Spleen (tissue), 11 donors: Measurements from ENCODE around the gene PROSER3. TPM values are rescaled to one million over a fixed set of nuclear protein-coding genes. Genes with fewer than 3 reads are reported as not detected.

Source experiments
- DNase-seq: peaks from one replicate; pipeline ENCODE4 v3.0.0-alpha.2; 2020
- H3K27ac ChIP-seq, 8 donors: fragments of 200-600 bp; sonication (generic) in 7 of 8; 1 replicate in 4 of 8; 2 replicates in 4 of 8; pipeline versions ENCODE4 v1.5.0 to v1.8.0; 2016 to 2021; ENCODE audit warnings: inconsistent platforms in 4 of 8, mild to moderate bottlenecking in 4 of 8, moderate library complexity in 1 of 8
- H3K27me3 ChIP-seq, 7 donors: fragments of 200-600 bp; sonication (generic) in 6 of 7; replicated peaks in 1 of 7; 1 replicate in 4 of 7; 2 replicates in 3 of 7; pipeline versions ENCODE4 v1.5.0 to v1.8.0; 2016 to 2021; ENCODE audit warnings: inconsistent platforms in 3 of 7, mild to moderate bottlenecking in 1 of 7
- H3K36me3 ChIP-seq, 6 donors: fragments of 200-600 bp; sonication (generic) in 5 of 6; 1 replicate in 4 of 6; 2 replicates in 2 of 6; pipeline versions ENCODE4 v1.5.0 to v1.8.0; 2016 to 2021; ENCODE audit warnings: inconsistent platforms in 2 of 6
- H3K4me1 ChIP-seq, 6 donors: fragments of 200-600 bp; sonication (generic) in 5 of 6; 1 replicate in 3 of 6; 2 replicates in 3 of 6; pipeline versions ENCODE4 v1.5.0 to v1.8.0; 2016 to 2021; ENCODE audit warnings: inconsistent platforms in 3 of 6
- H3K4me3 ChIP-seq, 8 donors: fragments of 200-600 bp; sonication (generic) in 7 of 8; 1 replicate in 4 of 8; 2 replicates in 4 of 8; pipeline versions ENCODE4 v1.5.0 to v1.8.0; 2016 to 2021; ENCODE audit warnings: inconsistent platforms in 4 of 8, mild to moderate bottlenecking in 4 of 8, moderate library complexity in 2 of 8
- H3K9me3 ChIP-seq, 8 donors: fragments of 200-600 bp; sonication (generic) in 7 of 8; 1 replicate in 4 of 8; 2 replicates in 4 of 8; pipeline versions ENCODE4 v1.5.0 to v1.8.0; 2016 to 2021; ENCODE audit warnings: inconsistent platforms in 4 of 8
- CTCF ChIP-seq, 11 experiments: fragments of 200-600 bp in 7 of 11; fragments of 450-650 bp in 4 of 11; sonication (generic) in 4 of 11; IDR thresholded peaks in 8 of 11; conservative IDR thresholded peaks in 3 of 11; 1 replicate in 7 of 11; 2 replicates in 4 of 11; pipeline versions ENCODE4 v1.4.0 to v1.8.0; 2016 to 2021; ENCODE audit warnings: antibody characterized with exemption in 11 of 11, inconsistent platforms in 4 of 11, mild to moderate bottlenecking in 1 of 11
- POLR2A ChIP-seq, 3 donors: fragments of 450-650 bp; IDR thresholded peaks; one replicate each; pipeline ENCODE4 v1.5.1; 2017; ENCODE audit warnings: antibody characterized with exemption in 3 of 3, mild to moderate bottlenecking in 1 of 3
- POLR2AphosphoS5 ChIP-seq, 3 donors: sonication (generic); formaldehyde crosslinking; IDR thresholded peaks; one replicate each; pipeline ENCODE4 v1.5.1; 2017; ENCODE audit warnings: antibody characterized with exemption in 3 of 3
- WGBS, 5 donors: extraction: QIAGEN DNeasy Blood & Tissue Kit in 3 of 5; methylation state at CpG; one replicate each; pipeline versions ENCODE4 v1.1.5 to v1.1.7; 2013 to 2018; 5-methylcytosine and 5-hydroxymethylcytosine counted together
- intact Hi-C: fragments of 100-400 bp; cut with DNase I; formaldehyde crosslinking; loops from one replicate; pipeline ENCODE4 v1.15.0; 2023; ENCODE audit warnings: low total_unique reads
- polyA plus RNA-seq, 3 donors: library from polyadenylated mRNA; stranded (reverse); fragments of 200-250 nt; gene quantifications; one replicate each; pipeline ENCODE4 v1.2.1, GENCODE V29; 2013
- total RNA-seq, 7 donors: library from RNA; depleted of rRNA in 3 of 7; stranded (reverse); fragments of >200 nt in 3 of 7; fragmentation: NEBNext Ultra II Directional in 4 of 7; extraction: Animal tissue kit (Norgen Biotek cat#: 25700) in 4 of 7; gene quantifications; one replicate each; pipeline versions ENCODE4 v1.1.0 to v1.2.1, GENCODE V29; 2016 to 2021
- donor health status: healthy with polysubstance abuse.
- donor health status: DM: no; HTN: no; CAD: no; lungs with moderate emphysema.
- donor health status: DM: no; HTN: no; CAD: no.
- donor health status: Bipolar disorder and iron deficiency.
- donor health status: healthy.
- donor health status: DM: no; HTN: no; CAD: no.
- donor health status: DM: yes; HTN: yes; CAD: no.

Gene PROSER3
- total and polyA plus RNA-seq, 10 donors, result 2.0 to 25.2 (median 14.8) TPM

DNA sequence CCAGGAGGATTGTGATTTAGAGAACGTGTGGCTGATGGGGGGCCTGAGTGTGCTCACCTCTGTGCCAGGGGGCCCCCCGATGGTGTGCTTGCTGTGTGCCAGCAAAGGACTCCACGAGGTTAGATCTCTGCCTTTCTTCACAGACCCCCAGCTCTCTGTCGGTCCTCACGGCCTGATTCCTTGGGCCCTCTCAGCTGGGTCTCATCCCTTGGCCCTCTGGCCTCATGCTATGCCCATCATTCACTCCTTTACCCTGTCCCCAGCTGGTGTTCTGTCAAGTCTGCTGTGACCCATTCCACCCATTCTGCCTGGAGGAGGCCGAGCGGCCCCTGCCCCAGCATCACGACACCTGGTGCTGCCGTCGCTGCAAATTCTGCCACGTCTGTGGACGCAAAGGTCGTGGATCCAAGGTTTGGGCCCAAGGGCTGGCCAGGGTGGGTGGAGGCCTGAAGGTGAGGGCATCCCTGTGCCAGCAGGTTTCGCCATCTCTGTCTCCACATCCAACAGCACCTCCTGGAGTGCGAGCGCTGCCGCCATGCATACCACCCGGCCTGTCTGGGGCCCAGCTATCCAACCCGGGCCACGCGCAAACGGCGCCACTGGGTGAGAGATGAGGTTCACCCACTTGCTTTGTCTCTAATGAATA is 32.6 kb upstream of the PROSER3 start:
- Histone ChIP-seq H3K9me3 (no peaks in the 10 kb centered on the region), H3K36me3 (peaks cover 0 to 100% (median 96%) of the 10 kb centered on the region in 6 donors), H3K27me3 (no peaks in the 10 kb centered on the region), H3K27ac (no peak overlapping the region), H3K4me1 (peaks cover 0 to 29% (median 2%) of the 10 kb centered on the region in 6 donors), H3K4me3 (no peak overlapping the region)
- TF ChIP-seq POLR2AphosphoS5 (IDR thresholded peaks at IDR 0.05) (peak in 1 of 3 donors; percentile 47), CTCF (IDR thresholded peaks at IDR 0.05 in 8 of 11, conservative IDR thresholded peaks at IDR 0.05 in 3 of 11) (no peak)
- WGBS, 5 donors, result 95 to 98% (median 96%) methylated on average over 23 of the region's 23 CpGs
- no peak for DNase-seq
- intact Hi-C loops, result no loop called here

DNA sequence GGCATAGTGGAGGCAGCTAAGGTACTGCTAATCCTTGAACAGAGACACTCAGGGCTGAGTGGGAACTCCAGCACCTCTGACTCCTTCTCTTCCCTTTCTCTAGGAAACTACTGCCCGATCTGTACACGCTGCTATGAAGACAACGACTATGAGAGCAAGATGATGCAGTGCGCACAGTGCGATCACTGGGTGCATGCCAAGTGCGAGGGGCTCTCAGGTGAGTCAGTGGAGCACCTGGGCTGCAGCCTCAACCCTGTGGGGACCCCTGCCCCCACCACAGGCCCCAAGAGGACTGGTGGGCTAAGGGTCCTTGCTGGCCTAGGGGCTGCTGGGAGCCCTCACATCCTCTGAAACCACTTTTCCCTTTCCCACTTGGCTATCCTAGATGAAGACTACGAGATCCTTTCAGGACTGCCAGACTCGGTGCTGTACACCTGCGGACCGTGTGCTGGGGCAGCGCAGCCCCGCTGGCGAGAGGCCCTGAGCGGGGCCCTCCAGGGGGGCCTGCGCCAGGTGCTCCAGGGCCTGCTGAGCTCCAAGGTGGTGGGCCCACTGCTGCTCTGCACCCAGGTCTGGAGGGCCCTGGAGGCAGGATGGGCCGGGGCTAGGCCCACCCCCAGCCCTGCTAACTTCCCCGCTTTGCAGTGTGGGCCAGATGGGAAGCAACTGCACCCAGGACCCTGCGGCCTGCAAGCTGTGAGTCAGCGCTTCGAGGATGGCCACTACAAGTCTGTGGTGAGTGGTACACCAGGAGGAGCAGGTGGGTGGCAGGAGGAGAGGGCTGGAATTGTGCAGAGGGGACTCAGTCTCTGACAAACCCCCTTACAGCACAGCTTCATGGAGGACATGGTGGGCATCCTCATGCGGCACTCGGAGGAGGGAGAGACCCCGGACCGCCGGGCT is 30.7 kb upstream of the PROSER3 start:
- Histone ChIP-seq H3K4me1 (peaks cover 0 to 9% (median 0%) of the 10 kb centered on the region in 6 donors), H3K36me3 (peaks cover 0 to 100% (median 100%) of the 10 kb centered on the region in 6 donors), H3K27ac (no peak overlapping the region), H3K4me3 (no peak overlapping the region), H3K27me3 (no peaks in the 10 kb centered on the region), H3K9me3 (no peaks in the 10 kb centered on the region)
- 94 to 96% (median 95%) methylated on average over 17 to 25 of the region's 25 CpGs for WGBS, 5 donors
- intact Hi-C loops, result no loop called here
- DNase-seq, result no peak
- TF ChIP-seq CTCF (IDR thresholded peaks at IDR 0.05 in 8 of 11, conservative IDR thresholded peaks at IDR 0.05 in 3 of 11) (no peak), POLR2A (IDR thresholded peaks at IDR 0.05) (no peak), POLR2AphosphoS5 (IDR thresholded peaks at IDR 0.05) (peak in 1 of 3 donors; percentile 37)

DNA sequence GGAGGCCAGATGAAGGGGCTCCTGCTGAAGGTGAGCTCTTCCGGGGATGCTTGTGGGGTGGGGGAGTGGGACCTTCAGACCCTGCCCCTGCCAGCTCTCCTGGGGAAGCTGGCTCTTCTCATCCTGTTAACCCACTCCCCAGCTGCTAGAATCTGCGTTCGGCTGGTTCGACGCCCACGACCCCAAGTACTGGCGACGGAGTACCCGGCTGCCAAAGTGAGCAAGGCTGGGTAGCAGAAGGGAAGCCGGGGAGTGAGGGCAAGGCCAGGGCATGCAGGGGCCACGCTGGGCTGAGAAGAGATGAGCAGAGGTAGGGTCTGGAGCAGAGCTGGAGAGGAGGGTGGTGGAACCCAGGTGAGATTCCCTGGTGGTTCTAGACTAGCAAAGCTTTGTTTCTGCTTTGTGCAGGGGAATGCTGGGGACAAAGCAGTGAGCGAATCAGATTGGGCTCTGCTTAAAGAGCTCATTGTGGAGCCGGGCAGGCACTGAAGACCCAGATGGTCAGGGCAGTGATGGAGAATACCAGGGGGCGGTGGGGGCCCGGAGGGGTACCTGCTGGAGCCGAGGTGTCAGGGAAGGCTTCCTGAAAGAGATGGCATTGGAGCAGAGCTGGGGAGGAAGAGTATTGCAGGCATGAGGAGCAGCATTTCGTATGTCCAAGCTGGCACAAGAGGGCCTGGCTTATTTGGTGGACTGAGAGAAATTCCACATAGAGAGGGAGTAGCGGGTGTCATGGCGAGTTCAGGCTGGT is 29.8 kb upstream of the PROSER3 start:
- H3K9me3 ChIP-seq, result no peaks in the 10 kb centered on the region
- no peak for DNase-seq
- no peaks in the 10 kb centered on the region for H3K27me3 ChIP-seq
- intact Hi-C loops, result no loop called here
- H3K4me3 ChIP-seq, result no peak overlapping the region
- H3K36me3 ChIP-seq, result peaks cover 0 to 100% (median 100%) of the 10 kb centered on the region in 6 donors
- H3K27ac ChIP-seq, result no peak overlapping the region
- TF ChIP-seq POLR2AphosphoS5 (IDR thresholded peaks at IDR 0.05) (peak in 1 of 3 donors; percentile 8), POLR2A (IDR thresholded peaks at IDR 0.05) (no peak)
- H3K4me1 ChIP-seq, result peaks cover 0 to 1% (median 0%) of the 10 kb centered on the region in 6 donors
- 91 to 95% (median 93%) methylated on average over 18 to 19 of the region's 19 CpGs for WGBS, 5 donors

- Histone ChIP-seq H3K4me1 (no peaks in the 10 kb centered on the region), H3K9me3 (no peaks in the 10 kb centered on the region), H3K4me3 (no peak overlapping the region), H3K36me3 (peaks cover 0 to 100% (median 100%) of the 10 kb centered on the region in 6 donors), H3K27ac (no peak overlapping the region), H3K27me3 (no peaks in the 10 kb centered on the region)
- 92 to 95% (median 94%) methylated on average over 18 of the region's 18 CpGs for WGBS, 5 donors
- TF ChIP-seq CTCF (IDR thresholded peaks at IDR 0.05 in 8 of 11, conservative IDR thresholded peaks at IDR 0.05 in 3 of 11) (no peak), POLR2AphosphoS5 (IDR thresholded peaks at IDR 0.05) (peak in 2 of 3 donors; percentile 24 to 46), POLR2A (IDR thresholded peaks at IDR 0.05) (no peak)
- no peak for DNase-seq
- intact Hi-C loops, result no loop called here
These were observed 29.0 kb upstream of the PROSER3 start for GRCh38 chr19:35729021-35729420.
